Keratinocyte (primary cell): ENCODE results near the gene TIAM2. TPM values are rescaled to one million over a fixed set of nuclear protein-coding genes. Genes with fewer than 3 reads are reported as not detected.

Experiments
- DNase-seq: peaks from one replicate; pipeline ENCODE4 v3.0.0-alpha.2; 2011; ENCODE audit warnings: low read depth, missing footprints, low spot score
- FAIRE-seq: peaks from 2 replicates; lab custom pipeline; 2011; peaks lifted over from hg19 to GRCh38; lab: Jason Lieb, UNC
- H2AFZ ChIP-seq: 2 replicates; pipeline ENCODE4 v1.6.0; 2012; ENCODE audit warnings: low read length, control low read depth, inconsistent platforms; ENCODE audit not compliant: control insufficient read depth
- H3K27ac ChIP-seq: 2 replicates; pipeline ENCODE4 v1.5.1; 2011; ENCODE audit warnings: low read length; ENCODE audit not compliant: control insufficient read depth, insufficient read depth
- H3K27me3 ChIP-seq: 3 replicates; pipeline ENCODE4 v1.6.0; 2011; ENCODE audit warnings: low read length; ENCODE audit not compliant: control insufficient read depth, insufficient read depth; ENCODE audit errors: extremely low read depth
- H3K36me3 ChIP-seq, 2 experiments: 2 replicates in 1 of 2; 3 replicates in 1 of 2; pipeline ENCODE4 v1.5.1; 2011; ENCODE audit warnings: low read length in 2 of 2, mild to moderate bottlenecking in 1 of 2; ENCODE audit not compliant: control insufficient read depth in 2 of 2, insufficient read depth in 2 of 2; ENCODE audit errors: extremely low read depth in 1 of 2
- H3K4me1 ChIP-seq: 3 replicates; pipeline ENCODE4 v1.5.1; 2011; ENCODE audit warnings: low read length; ENCODE audit not compliant: control insufficient read depth, insufficient read depth; ENCODE audit errors: extremely low read depth
- H3K4me2 ChIP-seq: 3 replicates; pipeline ENCODE4 v1.6.0; 2011; ENCODE audit warnings: low read depth, low read length; ENCODE audit not compliant: control insufficient read depth, insufficient read depth; ENCODE audit errors: extremely low read depth
- H3K4me3 ChIP-seq, 3 experiments: fragments of 200-600 bp in 1 of 3; sonication (generic) in 1 of 3; 2 replicates in 2 of 3; 3 replicates in 1 of 3; pipeline ENCODE4 v1.5.1; 2011 to 2016; ENCODE audit warnings: low read length in 3 of 3, mild to moderate bottlenecking in 3 of 3, control low read depth in 2 of 3, inconsistent platforms in 1 of 3, low read depth in 1 of 3, mixed read lengths in 1 of 3, mixed run types in 1 of 3, moderate library complexity in 1 of 3; ENCODE audit not compliant: control insufficient read depth in 2 of 3, insufficient read depth in 2 of 3; ENCODE audit errors: extremely low read depth in 1 of 3
- H3K79me2 ChIP-seq: 2 replicates; pipeline ENCODE4 v1.6.0; 2012; ENCODE audit warnings: low read length; ENCODE audit not compliant: control insufficient read depth, insufficient read depth
- H3K9ac ChIP-seq: 3 replicates; pipeline ENCODE4 v1.6.0; 2011; ENCODE audit warnings: low read length; ENCODE audit not compliant: control insufficient read depth, insufficient read depth; ENCODE audit errors: extremely low read depth
- H3K9me1 ChIP-seq: 3 replicates; pipeline ENCODE4 v1.6.0; 2011; ENCODE audit warnings: low read length; ENCODE audit not compliant: control insufficient read depth, insufficient read depth; ENCODE audit errors: extremely low read depth
- H3K9me3 ChIP-seq: 2 replicates; pipeline ENCODE4 v1.5.1; 2012; ENCODE audit warnings: low read depth, low read length; ENCODE audit not compliant: control insufficient read depth
- H4K20me1 ChIP-seq: 3 replicates; pipeline ENCODE4 v1.6.0; 2011; ENCODE audit warnings: low read length; ENCODE audit not compliant: control insufficient read depth, insufficient read depth; ENCODE audit errors: extremely low read depth
- CTCF ChIP-seq, 3 experiments: IDR thresholded peaks in 1 of 3; conservative IDR thresholded peaks in 1 of 3; optimal IDR thresholded peaks in 1 of 3; 2 replicates in 2 of 3; 3 replicates in 1 of 3; pipeline versions ENCODE3 to v1.5.1; 2011; ENCODE audit warnings: low read length in 3 of 3, mild to moderate bottlenecking in 3 of 3, moderate library complexity in 2 of 3, control low read depth in 1 of 3, inconsistent platforms in 1 of 3; ENCODE audit not compliant: insufficient read depth in 2 of 3; ENCODE audit errors: extremely low read depth in 1 of 3
- EZH2 ChIP-seq: IDR thresholded peaks from one replicate; pipeline ENCODE4 v1.6.1; 2012; ENCODE audit warnings: inconsistent platforms, mild to moderate bottlenecking, low read length, moderate library complexity
- dilution Hi-C: fragments of 300-500 bp; cut with MboI; formaldehyde crosslinking; loops from one replicate; pipeline ENCODE4 v1.7.0; 2020; ENCODE audit warnings: low sequenced_read_pairs; ENCODE audit not compliant: extremely low pct_ligation_motif_present
- polyA plus RNA-seq, 5 experiments: library from polyadenylated mRNA; depleted of rRNA in 3 of 5; stranded (reverse) in 3 of 5; stranded (forward) in 1 of 5; unstranded in 1 of 5; fragments of >200 nt; gene quantifications; 1 replicate in 1 of 5; 2 replicates in 3 of 5; 3 replicates in 1 of 5; pipeline versions ENCODE4 v1.2.1 to v1.2.3, GENCODE V29; 2011 to 2012; ENCODE audit warnings: missing spikeins in 2 of 5, low read depth in 1 of 5, low replicate concordance in 1 of 5

The TIAM2 gene
- polyA plus RNA-seq, 1 donor (not counting 4 experiments of a cell fraction or from before 2014, with no cell fraction given), result 4.0 TPM

GRCh38 chr6:155108070-155108820 lies 113.1 kb downstream of the TIAM2 start:
- no peak for TF ChIP-seq EZH2
- no peak for TF ChIP-seq CTCF (optimal IDR thresholded peaks at IDR 0.05 in 1 of 3, IDR thresholded peaks at IDR 0.05 in 1 of 3, conservative IDR thresholded peaks at IDR 0.05 in 1 of 3; ENCODE audit: extremely low read depth in 1 of 3, insufficient read depth in 2 of 3, low read length in 3 of 3)
- Histone ChIP-seq H3K27ac (no peak overlapping the region), H3K27me3 (no peaks in the 10 kb centered on the region), H3K4me3 (no peak overlapping the region), H3K79me2 (no peaks in the 10 kb centered on the region), H3K9ac (no peak overlapping the region), H2AFZ (no peak overlapping the region), H4K20me1 (no peaks in the 10 kb centered on the region), H3K9me3 (no peaks in the 10 kb centered on the region), H3K4me1 (no peaks in the 10 kb centered on the region), H3K4me2 (no peak overlapping the region), H3K36me3 (no peaks in the 10 kb centered on the region), H3K9me1 (no peaks in the 10 kb centered on the region)
- no peak for FAIRE-seq
- no peak for DNase-seq
- dilution Hi-C loops, result no loop called here

- dilution Hi-C loops, result no loop called here
- Histone ChIP-seq H3K9me3 (no peaks in the 10 kb centered on the region), H3K27me3 (no peaks in the 10 kb centered on the region), H3K36me3 (no peaks in the 10 kb centered on the region), H3K79me2 (no peaks in the 10 kb centered on the region), H3K27ac (no peak overlapping the region), H3K4me2 (no peak overlapping the region), H3K9ac (no peak overlapping the region), H2AFZ (no peak overlapping the region), H3K9me1 (no peaks in the 10 kb centered on the region), H4K20me1 (no peaks in the 10 kb centered on the region), H3K4me3 (no peak overlapping the region), H3K4me1 (no peaks in the 10 kb centered on the region)
- no peak for FAIRE-seq
- no peak for DNase-seq
- TF ChIP-seq CTCF (optimal IDR thresholded peaks at IDR 0.05 in 1 of 3, IDR thresholded peaks at IDR 0.05 in 1 of 3, conservative IDR thresholded peaks at IDR 0.05 in 1 of 3; ENCODE audit: extremely low read depth in 1 of 3, insufficient read depth in 2 of 3, low read length in 3 of 3), result no peak
- no peak for TF ChIP-seq EZH2
Measured at GRCh38 chr6:155110721-155111120, 115.6 kb downstream of the TIAM2 start.
